GM10847 (cell line): ENCODE data around the gene AKT2.

Experiments
- POLR2A ChIP-seq: IDR thresholded peaks from 2 replicates; pipeline ENCODE4 v1.6.1; 2011; ENCODE audit not compliant: insufficient read length; ENCODE audit errors: extremely low read depth

Gene AKT2

GRCh38 chr19:40240332-40240731 lies 44.8 kb downstream of the AKT2 start:
- no peak for TF ChIP-seq POLR2A

GRCh38 chr19:40239415-40240226 lies 45.5 kb downstream of the AKT2 start:
- TF ChIP-seq POLR2A = no peak

- no peak for TF ChIP-seq POLR2A
These were observed 46.4 kb downstream of the AKT2 start for GRCh38 chr19:40238775-40239174.

- TF ChIP-seq POLR2A = no peak
These were observed 47.4 kb downstream of the AKT2 start for GRCh38 chr19:40237791-40238190.

- TF ChIP-seq POLR2A = no peak
These were observed 48.8 kb downstream of the AKT2 start for GRCh38 chr19:40236366-40236765.

- TF ChIP-seq POLR2A = no peak
These were observed 49.2 kb downstream of the AKT2 start for GRCh38 chr19:40236026-40236355.

GRCh38 chr19:40235238-40236025 lies 49.7 kb downstream of the AKT2 start:
- TF ChIP-seq POLR2A = no peak

GRCh38 chr19:40234429-40235237 lies 50.5 kb downstream of the AKT2 start:
- TF ChIP-seq POLR2A = no peak

GRCh38 chr19:40233811-40234389 lies 51.2 kb downstream of the AKT2 start:
- TF ChIP-seq POLR2A = no peak

- TF ChIP-seq POLR2A = no peak
These were observed 52.0 kb downstream of the AKT2 start for GRCh38 chr19:40232949-40233810.

- TF ChIP-seq POLR2A = no peak
These were observed 52.7 kb downstream of the AKT2 start for GRCh38 chr19:40232479-40232878.

- no peak for TF ChIP-seq POLR2A
These were observed 53.4 kb downstream of the AKT2 start for GRCh38 chr19:40231544-40232424.

GRCh38 chr19:40231057-40231456 lies 54.1 kb downstream of the AKT2 start:
- no peak for TF ChIP-seq POLR2A
